HG03066 (cell line): ENCODE measurements around the gene TSC22D1.
A peak's percentile ranks its signal among the peaks of the same experiment; 100 is the strongest.

Experiments
- ATAC-seq: cut with Tn5 transposase; IDR thresholded peaks from one replicate; pipeline ENCODE4 v1.9.1; 2021; ENCODE audit warnings: low read depth; ENCODE audit not compliant: unreplicated experiment

TSC22D1 gene

DNA sequence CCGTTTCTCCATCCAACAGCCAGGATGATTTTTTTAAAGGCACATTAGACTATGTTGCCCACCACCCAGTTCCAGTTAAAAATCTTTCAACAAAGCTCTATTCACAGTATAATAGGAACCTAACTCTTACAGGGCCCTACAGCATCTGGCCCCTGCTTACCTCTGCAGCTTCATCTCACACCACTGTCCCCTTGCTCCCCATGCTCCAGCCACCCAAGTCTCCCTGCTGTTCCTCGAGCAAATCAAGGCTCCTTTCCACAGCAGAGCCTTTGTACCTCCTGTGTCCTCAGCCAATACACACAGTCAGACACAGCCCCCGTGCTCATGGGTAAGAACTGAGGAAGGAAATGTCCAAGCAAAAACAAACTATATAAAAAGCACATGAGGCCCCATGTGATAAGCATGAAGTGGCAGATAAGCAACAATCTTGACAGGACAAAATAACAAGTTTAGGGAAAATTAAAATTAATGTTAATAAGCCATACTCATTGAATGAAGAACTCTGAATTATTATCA, 67.5 kb downstream of the TSC22D1 start:
- no peak for ATAC-seq

DNA sequence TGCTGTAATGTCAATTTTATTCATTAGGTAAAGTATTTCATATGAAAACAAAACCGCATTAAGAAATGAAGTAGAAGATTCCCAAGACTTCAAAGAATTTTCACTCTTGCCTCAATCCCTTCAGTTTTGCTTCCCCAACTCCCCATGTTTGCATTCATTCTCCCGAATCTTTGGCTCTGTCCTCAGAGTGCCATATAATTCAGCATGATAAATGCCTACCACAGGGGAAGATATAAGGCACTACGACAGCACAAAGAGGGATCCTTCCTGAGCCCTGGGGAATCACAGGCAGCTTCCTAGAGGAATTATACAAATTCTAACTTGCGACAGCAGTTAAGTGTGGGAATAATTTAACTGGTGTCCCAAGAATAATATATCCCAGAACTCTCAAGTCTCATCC, 68.5 kb downstream of the TSC22D1 start:
- ATAC-seq: no peak

DNA sequence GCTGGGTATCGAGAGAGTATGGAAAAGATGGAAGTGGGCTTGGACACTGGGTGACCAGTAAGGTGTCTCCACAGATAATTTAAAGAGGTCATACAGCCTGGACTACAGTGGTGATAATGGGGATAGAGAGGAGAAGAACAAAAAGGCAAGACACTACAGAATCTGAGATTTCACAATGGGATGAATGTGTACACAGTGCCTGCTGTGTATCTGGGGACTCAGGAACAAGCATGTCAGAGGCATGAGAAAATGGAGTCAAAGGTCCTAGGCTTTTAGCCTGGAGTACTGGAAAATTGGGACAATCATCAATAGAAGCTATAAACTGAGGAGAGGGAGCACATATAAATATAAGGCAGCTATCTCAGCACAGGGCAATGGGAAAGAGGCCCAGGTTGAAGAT, 69.4 kb downstream of the TSC22D1 start:
- ATAC-seq: no peak

DNA sequence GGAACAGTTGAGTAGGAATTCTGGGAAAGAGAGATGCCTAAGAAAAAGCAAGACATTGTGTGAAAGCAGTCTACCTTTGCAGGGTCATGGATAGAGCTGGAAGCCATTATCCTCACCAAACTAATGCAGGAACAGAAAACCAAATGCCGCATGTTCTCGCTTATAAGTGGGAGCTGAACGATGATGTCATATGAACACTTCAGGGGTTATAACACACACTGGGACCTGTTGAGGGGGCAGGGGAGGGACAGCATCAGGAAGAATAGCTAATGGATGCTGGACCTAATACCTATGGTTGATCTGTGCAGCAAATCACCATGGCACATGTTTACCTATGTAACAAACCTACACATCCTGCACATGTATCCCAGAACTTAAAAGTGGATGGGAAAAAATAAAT, 69.9 kb downstream of the TSC22D1 start:
- ATAC-seq: no peak

DNA sequence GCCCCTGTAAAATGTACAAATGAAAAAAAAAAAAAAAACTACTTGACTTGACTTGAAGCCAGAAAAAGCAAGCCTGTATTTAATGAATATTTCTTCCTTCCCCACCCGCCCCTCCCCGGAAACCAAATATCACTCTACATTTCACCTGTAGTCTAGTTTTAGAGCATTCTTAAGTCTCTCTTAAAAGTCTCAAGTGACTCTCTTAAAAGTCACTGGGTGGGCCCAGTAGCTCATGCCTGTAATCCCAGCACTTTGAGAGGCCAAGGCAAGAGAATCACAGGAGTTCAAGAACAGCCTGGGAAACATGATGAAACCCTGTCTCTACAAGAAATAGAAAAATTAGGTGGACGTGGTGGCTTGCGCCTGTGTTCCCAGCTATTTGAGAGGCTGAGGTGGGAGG, 72.0 kb downstream of the TSC22D1 start:
- ATAC-seq: no peak

DNA sequence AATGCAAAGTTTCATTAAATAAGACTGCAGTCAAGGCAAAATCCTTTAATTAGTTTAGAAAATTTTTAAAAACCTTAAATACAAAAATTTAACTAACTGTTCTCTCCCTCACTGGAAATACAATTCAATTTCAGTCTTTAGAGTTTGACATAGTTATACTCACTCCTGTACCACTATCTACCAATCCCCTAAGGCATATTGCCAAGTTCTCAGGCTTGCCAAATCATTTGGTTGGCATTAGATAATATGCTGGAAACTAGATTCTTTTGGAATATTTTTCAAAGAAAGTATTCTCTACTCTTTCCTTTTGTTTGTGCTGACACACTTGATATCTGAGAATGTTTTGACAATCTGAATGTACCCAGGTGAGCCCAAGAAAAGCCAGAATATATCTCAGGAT, 77.2 kb downstream of the TSC22D1 start:
- ATAC-seq: no peak

DNA sequence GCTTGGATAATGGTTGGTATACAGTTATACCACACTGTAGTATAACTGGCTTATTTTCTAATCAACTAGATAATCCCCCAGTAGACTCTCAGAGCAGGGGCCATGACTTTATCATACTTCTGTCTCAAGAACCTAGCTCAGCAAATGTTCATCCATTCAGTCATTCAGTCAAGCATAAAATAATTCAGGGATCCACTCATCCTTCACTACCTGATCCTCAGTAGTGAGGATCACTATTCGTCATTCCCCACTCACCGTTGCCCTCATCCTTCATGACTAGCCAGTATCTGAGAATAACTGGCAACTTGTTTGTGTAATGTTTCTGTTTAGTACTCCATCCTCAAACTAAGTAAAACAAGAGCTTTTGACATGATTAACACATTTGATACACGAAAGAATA, 77.6 kb downstream of the TSC22D1 start:
- ATAC-seq: no peak

DNA sequence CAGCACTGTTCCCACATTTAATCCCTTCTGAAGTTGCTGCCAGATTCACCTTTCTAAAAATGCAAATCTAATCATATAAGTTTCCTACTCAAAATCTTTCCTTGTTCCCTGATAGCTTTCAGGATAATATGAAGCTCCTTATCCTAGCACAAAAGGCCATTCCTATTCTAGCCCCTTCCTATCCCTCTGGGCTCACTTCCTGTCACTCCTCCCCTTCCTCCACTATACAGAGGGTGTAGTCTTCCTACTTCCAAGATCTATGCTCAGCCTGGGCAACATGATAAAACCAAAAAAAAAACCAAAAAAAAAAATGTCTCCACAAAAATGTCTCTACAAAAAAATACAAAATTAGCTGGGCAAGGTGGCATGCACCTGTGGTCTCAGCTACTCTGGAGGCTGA, 78.3 kb downstream of the TSC22D1 start:
- ATAC-seq: no peak

DNA sequence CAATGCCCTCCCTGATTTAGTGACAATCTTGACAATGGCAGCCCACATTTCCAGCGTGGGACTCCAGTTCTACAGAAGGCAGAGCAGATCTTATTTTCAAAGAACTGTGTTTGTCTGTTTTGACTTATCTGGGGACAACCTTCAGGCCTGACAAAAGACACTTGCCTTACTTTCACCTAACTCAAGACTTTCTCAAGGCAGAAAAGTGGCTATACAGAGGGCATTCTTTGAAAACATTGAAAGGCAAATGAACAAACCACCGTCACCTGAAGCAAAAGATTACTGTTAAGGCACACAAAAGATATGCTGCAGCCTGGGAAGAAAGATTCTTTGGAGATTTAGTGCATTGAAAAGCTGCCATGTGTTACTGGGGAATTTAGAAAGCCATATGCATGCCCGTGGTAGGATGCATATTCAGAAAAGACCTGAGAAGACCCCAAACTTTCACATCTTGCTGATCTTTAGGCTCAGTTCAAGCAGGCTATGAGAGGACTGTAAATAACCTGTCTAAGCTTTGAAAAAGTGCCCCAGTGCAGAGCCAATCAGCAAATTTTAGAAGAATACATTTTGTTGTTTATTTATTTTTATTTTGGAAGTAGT, 82.8 kb downstream of the TSC22D1 start:
- no peak for ATAC-seq

DNA sequence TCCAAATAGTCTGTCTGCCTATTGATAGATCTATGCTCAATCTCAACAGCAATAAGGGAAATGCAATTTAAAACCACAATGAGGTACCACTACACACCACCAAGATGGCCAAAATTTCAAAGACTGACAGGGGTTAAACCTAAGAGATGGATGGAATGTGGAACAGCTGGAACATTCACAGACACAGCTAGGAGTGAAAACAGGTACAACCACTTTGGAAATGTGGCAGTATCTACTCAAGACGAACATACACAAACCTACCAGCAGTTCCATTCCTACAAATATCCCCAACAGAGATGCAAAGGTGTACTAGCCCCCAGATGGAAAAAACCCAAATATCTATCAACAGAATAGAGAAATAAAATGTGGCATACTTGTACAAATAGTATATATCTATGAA, 86.4 kb downstream of the TSC22D1 start:
- no peak for ATAC-seq

DNA sequence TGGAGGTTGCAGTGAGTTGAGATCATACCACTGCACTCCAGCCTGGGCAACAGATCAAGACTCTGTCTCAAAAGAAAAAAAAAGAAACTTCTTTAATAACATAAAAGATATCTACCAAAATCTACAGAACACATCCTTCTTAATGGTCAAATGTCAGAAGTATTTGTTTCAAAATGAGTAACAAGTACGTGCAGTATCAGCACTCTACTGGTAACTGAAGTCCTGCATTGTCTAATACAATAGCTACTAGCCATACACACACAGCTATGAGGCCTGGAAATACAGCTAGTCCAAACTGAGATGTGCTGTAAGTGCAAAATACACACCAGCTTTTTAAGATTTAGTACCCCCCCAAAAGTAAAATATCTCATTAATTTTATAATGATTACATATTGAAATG, 88.1 kb downstream of the TSC22D1 start:
- peak; percentile 73 for ATAC-seq

DNA sequence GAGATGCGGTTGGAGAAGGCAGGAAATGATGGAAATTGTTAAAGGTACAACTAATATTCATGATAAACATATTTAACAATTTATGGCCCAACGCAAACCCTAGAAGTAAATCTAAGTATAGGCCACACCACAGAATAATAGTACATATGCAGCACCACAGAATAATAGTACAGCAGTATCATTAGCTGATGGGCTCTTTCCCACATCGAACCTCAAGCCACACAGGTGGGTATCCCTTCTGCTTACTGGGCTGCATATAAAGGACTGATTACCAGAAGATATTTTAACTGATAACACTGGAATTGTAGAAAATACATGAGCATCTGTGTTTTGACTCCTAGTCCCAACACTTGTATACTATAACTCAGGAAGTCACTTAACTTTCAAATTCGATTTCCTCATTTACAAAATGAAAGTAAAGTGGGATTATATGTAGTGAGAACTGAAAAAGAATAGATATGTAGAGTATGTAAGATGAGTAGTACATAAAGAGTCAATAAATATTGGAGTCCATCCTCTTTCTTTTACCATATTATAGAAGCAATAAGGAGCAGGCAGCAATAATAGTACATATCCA, 91.5 kb downstream of the TSC22D1 start:
- ATAC-seq: no peak

DNA sequence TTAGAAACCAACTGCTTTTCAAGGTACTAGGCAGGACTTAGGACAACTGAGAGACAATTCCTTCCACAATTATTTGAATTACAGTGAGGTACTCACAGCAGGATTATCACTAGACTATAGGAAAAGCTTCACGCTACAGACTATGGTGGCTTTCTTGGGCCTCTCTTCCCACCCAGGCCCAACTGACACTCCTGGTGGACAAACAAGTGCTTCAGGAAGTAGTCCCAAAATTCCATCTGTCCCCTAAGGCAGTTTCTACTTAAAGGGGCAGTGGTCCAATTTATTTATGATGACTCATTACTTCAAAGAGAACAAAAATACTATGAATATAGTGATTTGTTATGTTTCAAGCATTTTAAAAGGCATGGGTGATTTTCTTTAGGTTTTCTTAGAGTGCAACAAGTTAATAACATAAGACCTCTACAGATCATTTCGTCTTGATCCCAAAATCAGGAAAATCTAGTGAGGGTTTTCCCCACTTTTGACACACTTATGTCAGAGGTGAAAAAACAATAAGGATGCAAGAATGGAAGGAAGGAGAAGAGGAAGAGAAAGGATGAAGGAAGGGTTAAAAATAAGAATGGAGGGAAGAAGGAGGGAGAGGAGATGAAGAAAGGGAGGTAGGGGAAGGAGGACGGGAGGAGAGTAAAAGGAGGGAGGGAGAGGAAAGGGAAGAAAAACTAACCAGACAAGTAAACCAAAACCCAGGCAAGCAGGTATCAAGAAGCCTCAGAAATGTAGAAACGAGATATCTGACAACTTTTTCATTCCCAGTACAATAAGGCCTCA, 101.8 kb downstream of the TSC22D1 start:
- ATAC-seq: no peak

DNA sequence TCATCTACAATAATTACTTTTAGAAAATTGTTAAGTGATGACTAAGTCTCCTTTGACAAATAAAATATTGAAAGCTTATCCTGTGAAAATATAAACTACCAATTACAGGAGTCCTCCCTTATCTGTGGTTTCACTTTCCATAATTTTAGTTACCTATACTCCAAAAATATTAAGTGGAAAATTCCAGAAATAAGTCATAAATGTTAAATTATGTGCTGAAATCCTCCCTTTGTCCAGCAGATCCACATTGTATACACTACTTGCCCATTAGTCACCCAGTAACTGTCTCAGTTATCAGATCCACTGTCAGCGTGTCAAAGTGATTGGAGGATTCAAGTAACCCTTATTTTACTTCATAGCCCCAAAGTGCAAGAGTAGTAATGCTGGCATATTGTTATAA, 104.4 kb downstream of the TSC22D1 start:
- ATAC-seq: no peak

DNA sequence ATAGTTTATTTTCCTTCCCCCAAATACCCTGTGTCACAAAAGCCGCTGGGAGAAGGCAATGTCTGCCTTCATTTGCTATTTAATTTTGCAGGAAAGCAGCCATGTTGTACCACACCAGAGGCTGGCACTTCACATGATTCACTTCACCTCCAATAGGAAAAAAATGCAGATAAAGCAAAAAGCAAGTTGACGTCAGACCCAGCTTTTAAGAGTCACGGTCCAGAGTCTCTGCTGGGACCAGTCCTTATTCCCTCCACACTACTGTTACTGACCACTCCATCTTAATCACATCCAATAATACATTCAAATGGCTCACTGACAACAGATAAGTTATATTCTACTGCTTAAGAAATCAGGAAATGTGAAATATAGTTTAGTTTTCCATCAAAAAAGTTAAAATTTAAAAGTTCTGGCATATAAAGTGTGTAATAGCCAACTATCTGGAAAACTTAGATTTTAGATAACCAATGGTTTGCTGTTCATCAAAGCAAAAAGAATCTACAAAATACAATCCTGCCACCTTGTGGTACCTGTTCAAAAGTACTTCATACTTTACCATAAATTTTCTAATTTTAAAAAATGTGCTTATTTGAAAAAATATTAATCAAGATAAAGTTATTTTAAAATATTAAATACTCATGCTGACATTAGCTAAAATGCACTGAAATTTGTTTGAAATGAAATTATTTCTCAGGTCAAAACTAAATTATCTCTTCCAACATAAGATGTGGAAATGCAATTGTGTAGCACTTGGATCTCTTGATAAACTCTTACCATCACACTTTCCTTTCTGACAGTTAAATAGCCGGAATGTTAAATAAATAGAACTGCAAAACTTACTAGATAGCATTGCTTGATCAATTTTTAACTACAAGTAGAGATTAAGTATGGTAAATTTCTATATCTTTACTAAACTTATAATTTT, 105.2 kb downstream of the TSC22D1 start:
- ATAC-seq: no peak

DNA sequence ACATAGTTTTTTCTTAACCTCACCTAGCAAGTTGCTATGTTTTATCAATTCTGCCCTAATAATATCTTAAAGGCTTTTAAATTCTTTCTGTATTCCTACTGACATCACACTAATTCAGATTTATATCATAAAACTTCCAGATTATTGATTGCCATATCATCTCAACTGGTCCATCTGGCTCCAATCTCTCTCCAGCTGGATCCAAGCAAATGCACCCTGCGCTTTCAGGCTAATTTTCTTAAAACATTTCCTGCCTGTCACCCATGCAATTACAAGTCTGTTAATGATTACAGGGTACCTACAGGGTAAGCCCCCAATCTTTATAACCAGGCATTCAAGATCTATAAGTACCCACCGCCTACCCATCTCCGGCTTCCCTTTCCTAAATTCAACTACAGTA, 107.3 kb downstream of the TSC22D1 start:
- ATAC-seq: no peak

DNA sequence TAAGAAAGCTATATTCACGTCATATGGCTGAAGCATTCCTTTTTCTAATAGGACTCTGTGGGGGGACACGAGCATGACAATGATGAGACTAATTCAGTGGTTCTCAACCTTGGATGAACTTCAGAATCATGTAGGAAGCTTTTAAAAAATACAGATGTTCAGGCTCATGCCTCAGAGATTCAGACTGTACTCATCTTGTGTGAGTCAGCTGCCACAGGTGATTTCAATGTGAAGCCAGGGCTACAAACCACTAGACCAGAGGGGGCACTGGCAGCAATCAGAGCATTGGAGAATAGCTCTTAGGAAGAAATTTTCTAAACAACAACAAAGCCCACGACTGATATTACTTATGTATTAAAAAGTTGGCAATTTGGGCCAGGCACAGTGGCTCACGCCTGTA, 110.8 kb downstream of the TSC22D1 start:
- ATAC-seq: no peak

DNA sequence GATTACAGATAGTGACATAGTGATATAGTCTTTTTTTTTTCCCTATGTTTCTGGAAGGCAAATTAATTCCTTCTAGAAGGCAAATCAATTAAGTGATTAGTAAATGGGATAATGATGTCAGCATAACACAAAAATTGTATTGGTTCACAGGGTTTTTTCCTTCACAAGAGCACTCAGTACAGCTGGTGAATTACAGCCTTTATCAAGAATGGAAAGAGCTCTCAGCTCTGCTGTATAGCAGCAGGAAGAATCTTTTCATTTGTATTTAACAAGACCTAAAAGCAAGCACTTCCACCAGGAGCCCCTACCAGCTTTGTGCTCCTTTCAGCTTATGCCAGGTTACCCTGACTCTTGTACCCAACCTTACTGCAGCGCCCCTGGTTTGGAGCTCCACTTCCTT, 111.7 kb downstream of the TSC22D1 start:
- ATAC-seq: no peak

DNA sequence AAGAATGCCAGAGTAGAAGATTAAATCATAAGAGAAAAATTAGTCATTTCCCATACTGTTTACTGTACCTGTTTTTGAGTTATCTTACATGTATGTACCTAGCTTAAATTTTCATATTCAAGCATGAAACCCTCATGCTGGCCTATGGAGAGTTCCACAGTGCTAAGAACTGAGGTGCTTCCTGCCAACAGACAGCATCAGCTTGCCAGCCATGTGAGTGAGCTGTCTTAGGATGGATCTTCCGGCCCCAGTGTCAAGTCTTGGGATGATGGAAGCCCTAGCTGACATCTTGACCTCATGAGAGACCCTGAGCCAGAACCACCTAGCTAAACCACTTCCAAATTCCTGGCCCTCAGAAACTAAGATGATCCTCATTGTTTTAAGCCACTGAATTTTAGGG, 112.4 kb downstream of the TSC22D1 start:
- ATAC-seq: no peak

DNA sequence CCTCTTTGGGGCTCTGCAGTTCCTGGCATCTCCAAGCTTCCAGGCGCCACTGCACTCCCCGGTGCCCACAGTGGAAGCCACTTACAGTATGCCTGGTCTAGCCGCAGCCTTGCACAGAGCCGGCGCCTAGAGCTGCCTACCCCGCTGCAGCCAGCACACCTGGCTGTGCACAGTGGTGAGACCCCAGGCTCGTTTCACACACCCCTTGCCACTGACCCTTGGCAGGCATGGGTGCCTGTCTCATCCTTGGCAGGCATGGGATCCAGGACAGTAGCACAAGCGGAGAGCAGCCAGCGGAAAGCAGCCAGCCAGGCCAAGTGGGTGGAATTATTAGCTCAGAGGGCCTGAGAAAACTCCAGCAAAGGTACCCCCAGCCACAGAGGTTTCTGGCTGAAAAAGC, 116.5 kb downstream of the TSC22D1 start:
- no peak for ATAC-seq
